T1000 (cell line): ENCODE data around the gene FXYD1.
A peak's percentile ranks its signal among the peaks of the same experiment; 100 is the strongest.
"Not testable (repeated sequence)": the region's sequence is repeated elsewhere in the genome, so short reads cannot be mapped to it uniquely, and the experiment has no call there.

Experiments used
- DNase-seq: peaks from one replicate; lab custom pipeline; 2025; ENCODE audit warnings: mixed read lengths; lab: John Stamatoyannopoulos, UW

Gene FXYD1

GRCh38 chr19:35143231-35143715, 4.6 kb downstream of the FXYD1 start, which contains the start of gene FXYD7:
TSS of gene FXYD7 (plus strand) at chr19:35143255. CDS start at chr19:35143334, 79 bp downstream.
- no peak for DNase-seq

- no peak for DNase-seq
Measured at GRCh38 chr19:35143818-35144217, 5.2 kb downstream of the FXYD1 start.

- no peak for DNase-seq
Measured at GRCh38 chr19:35144259-35144599, 5.6 kb downstream of the FXYD1 start.

DNA sequence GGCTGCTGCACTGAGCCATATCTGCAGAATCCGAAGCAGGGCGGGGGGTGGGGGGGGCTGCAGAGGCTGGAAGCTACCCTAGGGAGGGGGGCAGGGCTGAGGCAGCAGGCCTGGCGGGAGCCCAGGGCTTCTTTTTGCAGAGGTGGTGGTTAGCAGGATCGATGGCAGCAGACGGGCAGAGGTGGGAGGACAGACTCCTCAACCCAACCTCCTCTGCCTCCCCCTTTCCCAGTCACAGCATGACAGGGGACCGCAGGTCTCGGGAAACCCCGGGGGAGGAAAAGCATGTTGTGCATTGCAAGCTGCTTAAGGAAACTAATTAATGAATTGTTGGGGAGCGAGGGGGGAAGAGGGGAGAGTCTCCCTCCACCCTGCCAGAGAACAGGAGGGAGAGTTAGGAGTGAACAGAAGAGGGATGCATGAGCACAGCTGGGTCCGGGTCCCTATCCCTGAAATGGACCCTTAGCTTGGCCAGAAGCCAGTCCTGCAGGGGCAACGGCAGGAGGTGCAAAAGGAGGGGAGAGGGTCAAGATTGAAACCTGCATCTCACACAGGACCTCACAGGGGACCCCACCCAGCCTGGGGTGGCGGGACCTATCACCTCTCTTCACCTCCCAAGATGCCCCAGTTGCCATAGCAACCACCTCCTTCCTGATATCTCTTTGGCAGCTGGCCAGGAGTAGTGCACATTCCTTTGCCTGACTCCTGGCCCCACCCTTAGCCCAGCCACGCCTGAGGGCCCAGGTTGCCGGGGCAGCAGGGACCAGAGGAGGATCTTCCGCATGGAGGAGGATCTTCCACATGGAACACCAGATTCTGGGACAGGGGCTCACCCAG, 6.2 kb downstream of the FXYD1 start:
- DNase-seq, result peak; percentile 32

DNA sequence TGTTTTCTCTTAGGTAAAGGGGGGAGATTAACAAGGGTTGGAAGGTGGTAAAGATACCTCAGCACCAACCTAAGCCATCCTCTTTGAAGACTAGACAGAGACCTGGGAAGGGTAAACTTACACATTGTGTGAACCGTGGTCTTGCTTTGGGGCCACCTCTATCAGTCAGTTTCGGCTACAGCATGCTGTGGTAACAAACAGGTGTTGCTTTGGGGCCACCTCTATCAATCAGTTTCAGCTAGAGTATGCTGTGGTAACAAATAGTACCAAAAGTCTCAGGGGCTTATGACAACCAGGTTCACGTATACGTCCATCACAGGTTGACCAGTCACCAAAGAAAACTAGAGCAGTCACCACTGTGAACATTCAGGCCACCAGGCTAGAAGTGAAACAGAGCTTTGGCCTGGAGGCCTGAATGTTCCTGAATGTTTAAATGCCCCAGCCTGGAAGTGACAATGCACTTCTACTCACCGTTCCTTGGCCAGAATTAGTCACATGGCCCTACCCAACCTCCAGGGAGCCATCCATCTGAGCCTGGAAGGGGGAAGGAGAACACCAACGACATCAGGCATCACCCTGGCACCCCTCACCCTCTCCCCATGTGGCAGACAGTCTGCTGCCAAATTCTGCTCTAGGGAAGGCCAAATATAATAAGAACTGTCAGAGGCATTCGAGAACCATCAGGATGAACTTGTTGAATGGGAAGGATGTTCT, 8.3 kb downstream of the FXYD1 start:
- no peak for DNase-seq

DNA sequence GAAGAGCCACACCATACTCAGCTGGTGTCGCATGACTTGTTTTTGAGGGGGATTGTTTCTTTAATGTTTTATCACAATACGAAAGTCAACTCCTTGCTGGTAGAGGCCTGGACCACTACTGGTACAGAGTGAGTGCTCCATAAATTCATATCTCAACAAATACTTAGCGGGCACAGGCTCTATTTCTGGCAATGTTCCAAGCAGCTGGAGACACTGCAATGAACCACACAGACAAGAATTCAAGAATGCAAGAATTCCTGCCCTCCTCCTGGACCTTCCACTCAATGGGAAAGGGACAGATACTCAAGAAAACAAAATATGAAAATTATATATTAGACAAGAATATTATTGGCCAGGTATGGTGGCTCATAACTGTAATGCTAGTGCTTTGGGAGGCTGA, 10.8 kb downstream of the FXYD1 start:
- DNase-seq, result no peak

DNA sequence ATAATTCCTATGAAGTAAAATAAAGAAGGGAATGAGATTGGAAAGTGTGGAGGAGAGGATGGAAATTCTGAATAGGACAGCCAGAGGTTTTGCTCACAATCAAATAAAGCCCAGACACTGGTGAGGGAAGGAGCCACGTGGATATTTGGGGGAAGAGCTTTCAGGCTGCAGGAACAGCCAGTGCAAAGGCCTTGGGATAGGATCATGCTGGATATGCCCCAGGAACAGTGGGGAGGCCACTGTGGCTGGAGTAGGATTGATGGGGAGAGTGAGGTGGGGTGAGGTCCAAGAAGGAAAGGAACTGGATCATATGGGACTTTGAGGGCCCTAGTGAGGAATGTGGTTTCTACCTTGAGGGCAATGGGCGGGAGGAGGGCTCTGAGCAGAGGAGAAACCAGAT, 11.8 kb downstream of the FXYD1 start:
- DNase-seq, result no peak

DNA sequence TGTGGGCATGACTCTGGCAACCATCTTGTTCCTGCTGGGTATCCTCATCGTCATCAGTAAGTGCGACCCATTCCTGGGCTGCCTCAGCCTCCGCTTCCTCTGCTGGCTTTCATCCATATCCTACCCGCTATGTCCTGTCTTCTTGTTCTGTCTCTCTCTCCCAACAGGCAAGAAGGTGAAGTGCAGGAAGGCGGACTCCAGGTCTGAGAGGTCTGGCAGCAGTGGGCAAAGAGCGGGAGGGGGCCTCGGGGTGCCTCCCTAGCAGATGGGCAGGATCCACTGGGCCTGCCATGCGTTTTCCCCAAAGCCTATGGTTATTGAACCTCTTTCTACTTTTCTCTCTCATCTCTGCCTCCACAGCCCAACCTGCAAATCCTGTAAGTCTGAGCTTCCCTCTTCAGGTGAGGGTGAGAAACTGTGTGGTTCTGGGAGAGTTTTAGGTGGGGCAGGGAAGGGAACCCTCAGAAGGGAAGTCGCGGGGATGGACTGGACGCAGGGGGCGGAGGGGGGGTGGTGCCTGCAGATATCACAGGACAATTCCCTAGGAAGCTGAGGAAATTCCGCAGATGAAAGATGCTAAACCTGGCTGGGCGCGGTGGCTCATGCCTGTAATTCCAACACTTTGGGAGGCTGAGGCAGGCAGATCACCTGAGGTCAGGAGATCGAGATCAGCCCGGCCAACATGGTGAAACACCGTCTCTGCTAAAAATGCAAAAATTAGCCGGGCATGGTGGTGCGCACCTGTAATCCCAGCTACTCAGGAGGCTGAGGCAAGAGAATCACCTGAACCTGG, 12.8 kb downstream of the FXYD1 start:
- no peak for DNase-seq

DNA sequence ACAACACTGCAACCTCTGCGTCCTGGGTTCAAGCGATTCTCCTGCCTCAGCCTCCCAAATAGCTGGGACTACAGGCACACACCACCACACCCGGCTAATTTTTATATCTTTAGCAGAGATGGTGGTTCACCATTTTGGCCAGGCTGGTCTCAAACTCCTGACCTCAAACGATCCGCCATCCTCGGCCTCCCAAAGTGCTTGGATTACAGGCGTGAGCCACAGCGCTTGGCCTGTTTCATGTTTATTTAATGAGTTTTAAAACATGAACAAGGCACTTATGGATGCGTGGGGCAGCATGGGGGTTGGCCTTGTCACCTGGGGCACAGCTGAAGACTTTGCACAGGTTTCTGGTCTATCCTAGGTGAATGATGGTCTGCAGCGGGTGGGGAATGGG, 14.5 kb downstream of the FXYD1 start:
- DNase-seq, result not testable (repeated sequence)

GRCh38 chr19:35153701-35154524, 15.3 kb downstream of the FXYD1 start:
- no peak for DNase-seq

DNA sequence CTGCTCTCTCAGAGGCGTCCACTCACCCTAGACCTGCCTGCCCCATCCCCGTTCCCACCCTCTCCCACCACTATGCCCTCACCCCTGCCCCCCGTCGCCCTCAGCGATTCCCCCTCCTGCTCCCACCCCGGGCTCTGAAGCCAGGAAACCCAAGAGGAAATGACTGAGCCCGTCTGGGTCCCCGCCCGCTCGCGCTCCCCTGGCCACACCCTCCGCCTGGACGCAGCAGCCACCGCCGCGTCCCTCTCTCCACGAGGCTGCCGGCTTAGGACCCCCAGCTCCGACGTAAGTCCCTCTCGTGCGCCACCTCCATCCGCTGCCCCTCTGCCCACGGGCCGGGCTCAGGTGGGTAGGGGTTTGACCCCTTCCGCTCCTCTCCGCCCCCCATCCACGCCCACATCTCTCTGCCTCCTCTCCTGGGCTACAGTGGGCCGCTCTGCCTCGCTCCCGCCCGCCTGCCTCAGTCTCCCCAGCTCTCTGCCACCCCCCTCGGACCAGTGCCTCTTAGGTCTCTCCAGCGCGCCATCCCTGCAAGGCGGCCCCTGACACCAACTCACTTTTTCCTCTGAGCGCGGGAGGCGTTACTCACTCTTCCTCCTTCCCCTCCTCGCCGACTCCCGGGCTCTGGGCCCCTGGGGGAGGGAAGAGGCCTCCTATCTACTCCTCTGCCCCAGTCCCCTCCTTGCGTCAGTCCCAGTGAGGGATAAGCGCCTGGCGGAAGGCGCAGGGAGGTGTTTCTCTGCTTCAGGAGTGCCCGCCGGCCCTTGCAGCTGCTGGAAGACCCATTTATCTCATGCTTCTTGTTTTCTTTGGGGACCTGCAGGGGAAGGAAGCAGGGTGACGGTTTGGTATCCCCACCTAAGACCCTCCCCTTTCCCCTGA, 16.1 kb downstream of the FXYD1 start, which contains the start of gene FXYD5:
Gene FXYD5, plus strand, starts transcription at position 211 of the 882 bp plus-strand sequence. CDS start 816 bp downstream, outside the sequence.
- peak; percentile 34 for DNase-seq

DNA sequence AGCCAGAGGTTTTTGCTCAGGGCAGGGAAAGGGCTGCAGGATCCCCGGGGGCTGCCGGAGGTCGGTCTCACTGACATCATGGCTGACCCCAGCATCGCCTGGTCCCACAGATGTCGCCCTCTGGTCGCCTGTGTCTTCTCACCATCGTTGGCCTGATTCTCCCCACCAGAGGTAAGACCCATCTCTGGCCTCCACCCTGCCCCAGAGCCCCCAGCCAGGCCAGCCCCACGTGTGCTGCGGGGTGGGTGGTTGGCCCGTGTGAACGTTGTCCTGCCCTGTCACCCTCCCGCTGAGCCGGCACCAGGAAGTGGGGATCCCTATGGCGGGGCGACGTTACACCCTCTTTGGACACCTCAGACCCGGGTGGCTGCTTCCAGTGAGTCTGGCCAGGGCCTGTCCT, 16.8 kb downstream of the FXYD1 start:
- DNase-seq, result no peak

DNA sequence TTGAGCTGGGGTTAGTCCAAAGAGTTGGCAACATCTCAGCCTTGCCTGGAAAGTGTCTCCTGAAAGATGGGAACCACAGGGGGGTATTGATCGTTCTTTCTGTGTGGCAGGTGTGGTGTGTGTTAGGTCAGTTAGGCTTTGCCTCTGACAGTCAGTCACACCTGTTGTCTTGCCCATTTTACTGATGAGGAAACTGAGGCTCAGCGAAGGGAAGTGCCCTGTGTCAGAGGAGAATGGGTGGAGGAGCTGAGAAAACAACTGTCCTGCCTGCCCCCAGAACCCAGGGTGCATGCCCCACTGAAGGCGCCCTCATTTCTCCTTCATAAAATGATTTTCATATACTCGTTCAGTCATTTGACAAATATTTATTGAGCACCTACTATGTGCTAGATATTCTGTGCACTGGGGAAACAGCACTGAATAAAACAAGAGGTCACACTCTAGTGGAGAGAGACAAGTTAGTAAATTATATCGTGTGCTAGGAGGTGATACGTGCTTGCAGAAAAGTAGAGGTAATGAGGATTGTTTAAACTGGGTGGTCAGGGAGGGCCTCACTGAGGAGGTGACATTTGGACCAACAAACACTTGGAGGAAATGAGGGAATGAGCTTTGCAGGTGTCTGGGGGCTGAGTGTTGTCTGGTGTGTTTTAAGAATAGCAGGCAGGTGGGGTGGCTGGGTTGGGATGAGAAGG, 17.5 kb downstream of the FXYD1 start:
- no peak for DNase-seq

DNA sequence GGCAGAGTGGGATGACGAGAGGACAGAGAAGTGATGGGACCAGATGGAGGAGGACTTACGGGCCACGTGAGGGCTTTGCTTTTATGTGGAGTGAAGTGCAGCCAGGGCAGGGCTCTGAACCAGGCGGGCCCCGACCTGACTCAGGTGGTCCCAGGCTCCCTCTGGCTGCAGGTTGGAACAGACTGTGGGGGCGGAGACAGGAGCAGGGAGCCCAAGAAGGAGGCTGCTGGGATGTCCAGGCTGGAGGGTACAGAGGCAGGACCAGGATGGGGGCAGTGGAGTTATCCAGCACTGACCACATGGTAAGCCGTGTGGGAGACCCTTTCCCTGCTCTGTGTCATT, 18.0 kb downstream of the FXYD1 start:
- no peak for DNase-seq

DNA sequence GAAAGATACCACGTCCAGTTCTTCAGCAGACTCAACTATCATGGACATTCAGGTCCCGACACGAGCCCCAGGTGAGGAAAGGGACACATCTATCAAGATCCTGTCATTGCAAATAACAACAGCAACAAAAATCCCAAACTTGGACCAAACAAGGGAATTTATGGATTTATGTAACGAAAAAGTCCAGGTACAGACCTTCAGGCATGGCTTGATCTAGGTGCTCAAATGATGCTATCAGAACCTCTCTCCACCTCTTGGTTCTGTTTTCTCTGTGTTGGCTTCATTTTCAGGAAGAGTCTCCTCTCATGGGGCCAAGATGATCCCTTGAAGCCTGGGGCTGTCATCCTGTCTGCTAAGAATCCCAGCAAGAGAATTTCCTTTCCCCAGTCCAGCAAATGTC, 18.8 kb downstream of the FXYD1 start:
- DNase-seq, result no peak

- DNase-seq, result no peak
Measured at GRCh38 chr19:35159606-35160005, 21.0 kb downstream of the FXYD1 start.

GRCh38 chr19:35160629-35161433, 22.2 kb downstream of the FXYD1 start:
- DNase-seq, result no peak

- no peak for DNase-seq
Measured at GRCh38 chr19:35161434-35161743, 22.8 kb downstream of the FXYD1 start.
